Stimulated activated CD8-positive, alpha-beta memory T cell treated with anti-CD3 and anti-CD28 coated beads, Interleukin-7, amount 100 ng/mL, for 48 hours (primary cell): ENCODE results near the gene SH3RF2.
"Not testable (repeated sequence)": the region's sequence is repeated elsewhere in the genome, so short reads cannot be mapped to it uniquely, and the experiment has no call there.

Experiments used
- DNase-seq, 2 donors: peaks; one replicate each; pipeline ENCODE4 v3.0.0-alpha.2; 2020; ENCODE audit warnings: low read depth in 1 of 2; ENCODE audit errors: extremely low read depth in 1 of 2

Gene SH3RF2

GRCh38 chr5:146005264-146005663, 68.9 kb downstream of the SH3RF2 start:
- DNase-seq: no peak

- no peak for DNase-seq
Observed at GRCh38 chr5:146005723-146006122, 69.3 kb downstream of the SH3RF2 start.

- no peak for DNase-seq
Observed at GRCh38 chr5:146006470-146007190, 70.3 kb downstream of the SH3RF2 start.

- no peak for DNase-seq
Observed at GRCh38 chr5:146007270-146007669, 70.9 kb downstream of the SH3RF2 start.

GRCh38 chr5:146007989-146008388, 71.6 kb downstream of the SH3RF2 start:
- no peak for DNase-seq

GRCh38 chr5:146009020-146009419, 72.6 kb downstream of the SH3RF2 start:
- no peak for DNase-seq

- DNase-seq: not testable (repeated sequence)
Observed at GRCh38 chr5:146010447-146010846, 74.1 kb downstream of the SH3RF2 start.

- DNase-seq: no peak
Observed at GRCh38 chr5:146013761-146014160, 77.4 kb downstream of the SH3RF2 start.

- no peak for DNase-seq
Observed at GRCh38 chr5:146015001-146015400, 78.6 kb downstream of the SH3RF2 start.

GRCh38 chr5:146016764-146017484, 80.5 kb downstream of the SH3RF2 start:
- DNase-seq: no peak

- DNase-seq: no peak
Observed at GRCh38 chr5:146018514-146019375, 82.4 kb downstream of the SH3RF2 start.

- no peak for DNase-seq
Observed at GRCh38 chr5:146020100-146020499, 83.7 kb downstream of the SH3RF2 start.

- DNase-seq: no peak
Observed at GRCh38 chr5:146024034-146024433, 87.7 kb downstream of the SH3RF2 start.

- no peak for DNase-seq
Observed at GRCh38 chr5:146025114-146025680, 88.8 kb downstream of the SH3RF2 start.

GRCh38 chr5:146025681-146026080, 89.3 kb downstream of the SH3RF2 start:
- no peak for DNase-seq

- no peak for DNase-seq
Observed at GRCh38 chr5:146026307-146027010, 90.1 kb downstream of the SH3RF2 start.

- DNase-seq: no peak
Observed at GRCh38 chr5:146027751-146028150, 91.4 kb downstream of the SH3RF2 start.

- DNase-seq: no peak
Observed at GRCh38 chr5:146032911-146033310, 96.5 kb downstream of the SH3RF2 start.

- no peak for DNase-seq
Observed at GRCh38 chr5:146034127-146034526, 97.7 kb downstream of the SH3RF2 start.

GRCh38 chr5:146034605-146035004, 98.2 kb downstream of the SH3RF2 start:
- DNase-seq: no peak
